Lower leg skin (tissue), 4 donors: Measurements from ENCODE around the gene PRAF2. TPM values are rescaled to one million over a fixed set of nuclear protein-coding genes. Genes with fewer than 3 reads are reported as not detected.

Experiments used
- DNase-seq, 2 donors: peaks; one replicate each; pipeline ENCODE4 v3.0.0-alpha.2; 2019; ENCODE audit warnings: low spot score in 2 of 2
- H3K4me3 ChIP-seq: fragments of 200-600 bp; sonication (generic); 2 replicates; pipeline ENCODE4 v1.5.1; 2017; ENCODE audit warnings: mild to moderate bottlenecking, low read depth; ENCODE audit not compliant: poor library complexity, severe bottlenecking
- CTCF ChIP-seq, 3 donors: fragments of 450-650 bp; IDR thresholded peaks; one replicate each; pipeline ENCODE4 v1.5.1; 2016; ENCODE audit warnings: antibody characterized with exemption in 3 of 3, mild to moderate bottlenecking in 3 of 3, moderate library complexity in 2 of 3
- POLR2A ChIP-seq, 2 donors: fragments of 450-650 bp; IDR thresholded peaks; one replicate each; pipeline ENCODE4 v1.6.1; 2016 to 2017; ENCODE audit warnings: antibody characterized with exemption in 2 of 2, mild to moderate bottlenecking in 1 of 2, moderate library complexity in 1 of 2
- WGBS, 2 donors: methylation state at CpG; one replicate each; pipeline ENCODE4 v1.1.5; 2018; 5-methylcytosine and 5-hydroxymethylcytosine counted together
- intact Hi-C: fragments of 100-400 bp; cut with DNase I; formaldehyde crosslinking; loops from one replicate; pipeline ENCODE4 v1.15.0; 2023; ENCODE audit warnings: low total_unique reads
- total RNA-seq, 4 donors: library from RNA; depleted of rRNA; stranded (reverse); fragments of >200 nt; gene quantifications; one replicate each; pipeline ENCODE4 v1.1.0, GENCODE V29; 2016

PRAF2 gene
- total RNA-seq, 4 donors from 2014 or later: 6.2 to 11.2 (median 7.7) TPM

DNA sequence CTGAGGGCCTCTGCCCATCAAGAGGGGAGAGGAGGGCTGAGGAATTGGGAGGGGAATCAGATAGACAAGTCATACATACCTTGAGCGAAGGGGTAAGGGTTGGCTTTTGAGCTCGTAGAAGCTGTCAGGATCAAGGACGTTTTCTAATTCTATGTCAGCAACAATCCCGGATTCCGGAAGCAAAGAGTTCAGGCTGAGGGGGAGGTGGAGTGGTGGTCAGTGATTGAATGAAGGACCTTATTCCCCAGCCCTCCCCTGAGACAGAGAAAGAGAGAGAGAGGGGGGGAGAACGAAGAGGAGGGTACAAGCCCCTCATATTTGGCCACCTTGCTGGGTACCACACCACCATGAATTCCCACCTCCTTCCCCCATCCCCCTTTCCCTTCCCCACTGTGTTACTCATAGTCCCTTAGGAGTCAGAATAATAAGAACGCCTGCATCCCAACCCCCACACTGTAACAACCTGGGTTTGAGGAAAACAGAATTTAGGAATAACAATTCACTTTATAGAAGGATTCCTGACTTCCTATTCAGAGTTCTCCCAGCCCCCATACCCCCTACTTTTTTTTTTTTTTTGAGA, 33.3 kb downstream of the PRAF2 start:
- 16 to 53% methylated on average over 7 of the region's 7 CpGs for WGBS, 2 donors
- intact Hi-C loops: no loop called here

GRCh38 chrX:49039598-49040375, 34.0 kb downstream of the PRAF2 start:
- peak; percentile 55 to 92 for DNase-seq
- H3K4me3 ChIP-seq: no peak overlapping the region
- TF ChIP-seq POLR2A (IDR thresholded peaks at IDR 0.05) (no peak), CTCF (IDR thresholded peaks at IDR 0.05) (no peak)
- 4 to 44% methylated on average over 9 of the region's 9 CpGs for WGBS, 2 donors
- intact Hi-C loops: no loop called here

More for the DNA sequence above, 33.3 kb downstream of the PRAF2 start:
- no peak overlapping the region for H3K4me3 ChIP-seq
- DNase-seq: no peak
- TF ChIP-seq CTCF (IDR thresholded peaks at IDR 0.05) (no peak), POLR2A (IDR thresholded peaks at IDR 0.05) (no peak)

- no peak for DNase-seq
- 91% methylated on average over 8 to 15 of the region's 15 CpGs for WGBS, 2 donors
- TF ChIP-seq CTCF (IDR thresholded peaks at IDR 0.05) (no peak), POLR2A (IDR thresholded peaks at IDR 0.05) (no peak)
- H3K4me3 ChIP-seq: no peak overlapping the region
- intact Hi-C loops: no loop called here
Measured at GRCh38 chrX:49037883-49038475, 35.8 kb downstream of the PRAF2 start.

GRCh38 chrX:49030283-49030682, 43.5 kb downstream of the PRAF2 start:
- TF ChIP-seq CTCF (IDR thresholded peaks at IDR 0.05) (no peak), POLR2A (IDR thresholded peaks at IDR 0.05) (no peak)
- DNase-seq: no peak
- intact Hi-C loops: no loop called here
- no peak overlapping the region for H3K4me3 ChIP-seq
- 69 to 77% methylated on average over 4 to 6 of the region's 6 CpGs for WGBS, 2 donors

DNA sequence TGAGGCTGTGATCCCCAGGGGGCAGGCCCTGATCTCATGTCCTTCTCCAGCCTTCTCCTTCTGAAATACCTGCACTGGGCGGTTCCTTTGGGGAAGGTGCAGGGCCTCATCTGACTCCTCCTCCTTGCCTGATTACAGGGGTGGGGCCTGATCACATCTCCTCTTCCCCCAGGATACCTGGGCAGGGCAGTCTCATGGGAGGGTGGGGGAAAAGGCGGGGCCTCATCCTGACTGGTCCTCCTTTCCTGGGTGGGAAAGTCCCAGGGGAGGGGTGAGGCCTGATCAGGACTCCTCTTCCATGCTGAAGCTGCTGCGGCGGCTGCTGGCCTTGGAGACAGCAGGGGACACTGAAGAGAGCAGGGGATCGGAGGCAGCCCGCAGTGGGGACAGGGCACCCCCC, 43.9 kb downstream of the PRAF2 start:
- no peak for TF ChIP-seq CTCF (IDR thresholded peaks at IDR 0.05)
- intact Hi-C loops: no loop called here
- WGBS, 2 donors: 57% methylated on average over 6 of the region's 6 CpGs; no CpG with 5 or more reads in 1 of the 2 donors
- no peak overlapping the region for H3K4me3 ChIP-seq
- DNase-seq: no peak

Other genes starting within 250 kb of the PRAF2 start
- not detected for gene ERAS, start 247.5 kb downstream of the PRAF2 start, total RNA-seq
- 10 to 100 TPM in 2 of 4 donors, 1 to 10 TPM in 2; 2.9 to 16.7 (median 8.5) TPM for gene PCSK1N, start 238.4 kb downstream of the PRAF2 start, total RNA-seq
- 10 to 100 TPM; 37.1 to 46.2 (median 42.2) TPM for gene TIMM17B, start 176.2 kb downstream of the PRAF2 start, total RNA-seq
- 10 to 100 TPM; 68.0 to 88.6 (median 73.6) TPM for gene PQBP1, start 176.1 kb downstream of the PRAF2 start, total RNA-seq
- 10 to 100 TPM; 14.0 to 27.9 (median 25.4) TPM for gene SLC35A2, start 162.4 kb downstream of the PRAF2 start, total RNA-seq
- gene PIM2, start 155.0 kb downstream of the PRAF2 start, total RNA-seq: 10 to 100 TPM in 1 of 4 donors, 1 to 10 TPM in 3; 5.2 to 10.3 (median 8.3) TPM
- gene OTUD5, start 116.4 kb downstream of the PRAF2 start, total RNA-seq: 10 to 100 TPM; 47.2 to 66.8 (median 53.6) TPM
- gene KCND1, start 102.2 kb downstream of the PRAF2 start, total RNA-seq: under 1 TPM; 0.08 to 0.72 (median 0.33) TPM
- 10 to 100 TPM; 30.0 to 43.7 (median 32.4) TPM for gene GRIPAP1, start 71.7 kb downstream of the PRAF2 start, total RNA-seq
- gene TFE3, start 30.6 kb downstream of the PRAF2 start, total RNA-seq: 10 to 100 TPM; 37.1 to 55.9 (median 53.6) TPM
- gene CCDC120, start 15.0 kb downstream of the PRAF2 start, total RNA-seq: 10 to 100 TPM; 33.7 to 51.9 (median 36.0) TPM
- gene WDR45, start 5.9 kb upstream of the PRAF2 start, total RNA-seq: 100 to 1,000 TPM in 1 of 4 donors, 10 to 100 TPM in 3; 84.4 to 102 (median 87.8) TPM
- 10 to 100 TPM; 36.2 to 43.6 (median 36.3) TPM for gene GPKOW, start 49.7 kb upstream of the PRAF2 start, total RNA-seq
- 10 to 100 TPM in 2 of 4 donors, 1 to 10 TPM in 2; 6.8 to 16.5 (median 10.3) TPM for gene MAGIX, start 88.8 kb upstream of the PRAF2 start, total RNA-seq
- gene PLP2, start 97.9 kb upstream of the PRAF2 start, total RNA-seq: 100 to 1,000 TPM; 126 to 132 (median 130) TPM
- 10 to 100 TPM; 18.8 to 58.9 (median 33.4) TPM for gene PRICKLE3, start 112.4 kb upstream of the PRAF2 start, total RNA-seq
- gene SYP, start 126.2 kb upstream of the PRAF2 start, total RNA-seq: 1 to 10 TPM in 2 of 4 donors, under 1 TPM in 2; 0.88 to 4.8 (median 1.7) TPM
- gene CACNA1F, start 159.3 kb upstream of the PRAF2 start, total RNA-seq: under 1 TPM in 3 of 4 donors, not detected in 1; 0.06 to 0.76 (median 0.15) TPM
- 10 to 100 TPM; 18.1 to 29.7 (median 19.8) TPM for gene CCDC22, start 161.5 kb upstream of the PRAF2 start, total RNA-seq
- 1 to 10 TPM in 2 of 4 donors, under 1 TPM in 2; 0.69 to 1.1 (median 0.92) TPM for gene FOXP3, start 190.7 kb upstream of the PRAF2 start, total RNA-seq
- gene PPP1R3F, start 195.8 kb upstream of the PRAF2 start, total RNA-seq: 10 to 100 TPM in 1 of 4 donors, 1 to 10 TPM in 3; 4.7 to 10.9 (median 5.6) TPM
- not detected for gene GAGE10, start 229.6 kb upstream of the PRAF2 start, total RNA-seq
- gene GAGE12J, start 248.0 kb upstream of the PRAF2 start, total RNA-seq: not detected